Pancreas (tissue), 10 donors: ENCODE data around the gene NSD1. TPM values are rescaled to one million over a fixed set of nuclear protein-coding genes. Genes with fewer than 3 reads are reported as not detected.

Source experiments
- ATAC-seq, 4 donors: fragments of 200-7000 bp; cut with Tn5 transposase; one replicate each; pipeline versions ENCODE4 v1.8.0 to v1.9.1; 2020; ENCODE audit warnings: mild to moderate bottlenecking in 4 of 4, moderate library complexity in 4 of 4
- DNase-seq, 6 donors: peaks; one replicate each; pipeline ENCODE4 v3.0.0-alpha.2; 2020
- FAIRE-seq: peaks from 2 replicates; lab custom pipeline; 2012; peaks lifted over from hg19 to GRCh38; lab: Jason Lieb, UNC
- H3K27ac ChIP-seq, 4 donors: fragments of 200-600 bp; sonication (generic); 1 replicate in 3 of 4; 2 replicates in 1 of 4; pipeline versions ENCODE4 v1.5.0 to v1.8.0; 2020
- H3K27me3 ChIP-seq, 4 donors: fragments of 200-600 bp; one replicate each; pipeline ENCODE4 v1.8.0; 2021
- H3K36me3 ChIP-seq, 3 donors: fragments of 200-600 bp; sonication (generic) in 1 of 3; one replicate each; pipeline versions ENCODE4 v1.5.0 to v1.8.0; 2020 to 2021
- H3K4me1 ChIP-seq, 3 donors: fragments of 200-600 bp; one replicate each; pipeline ENCODE4 v1.8.0; 2021
- H3K4me3 ChIP-seq, 4 donors: fragments of 200-600 bp; sonication (generic) in 2 of 4; one replicate each; pipeline versions ENCODE4 v1.5.0 to v1.8.0; 2020 to 2021
- H3K9me3 ChIP-seq, 4 donors: fragments of 200-600 bp; one replicate each; pipeline ENCODE4 v1.8.0; 2021
- WGBS, 2 donors: extraction: QIAGEN DNeasy Blood & Tissue Kit; methylation state at CpG; one replicate each; pipeline ENCODE4 v1.1.7; 2013; 5-methylcytosine and 5-hydroxymethylcytosine counted together
- intact Hi-C, 3 donors: fragments of 100-400 bp; cut with DNase I; formaldehyde crosslinking; loops; one replicate each; pipeline versions ENCODE4 v1.11.1 to v1.14.2; 2022
- polyA plus RNA-seq, 2 donors: library from polyadenylated mRNA; stranded (reverse); fragments of 200-250 nt; gene quantifications; one replicate each; pipeline ENCODE4 v1.2.3, GENCODE V29; 2013
- total RNA-seq, 6 donors: library from RNA; stranded (reverse); fragmentation: NEBNext Ultra II Directional in 4 of 6; extraction: Animal tissue kit (Norgen Biotek cat#: 25700) in 4 of 6; gene quantifications; one replicate each; pipeline versions ENCODE4 v1.2.1 to v1.2.4, GENCODE V29; 2021 to 2023
- TF ChIP-seq, protein P1 (sequence below), 4 donors: fragments of 200-600 bp; sonication (generic) in 3 of 4; IDR thresholded peaks; one replicate each; pipeline versions ENCODE4 v1.5.0 to v1.8.0; 2021; ENCODE audit warnings: antibody characterized with exemption in 4 of 4
- donor health status: healthy with polysubstance abuse.
- donor health status: DM: no; HTN: no; CAD: no; lungs with moderate emphysema.
- donor health status: DM: no; HTN: no; CAD: no.
- donor health status: control.
- donor health status: control.
- donor health status: Bipolar disorder and iron deficiency.
- donor health status: DM: yes; HTN: yes; CAD: no.
- donor health status: DM: no; HTN: no; CAD: no.
- donor health status: DM: no; HTN: no; CAD: no.
- donor health status: DM: yes; HTN: yes; CAD: no.

Gene NSD1
- total and polyA plus RNA-seq, 8 donors, result 6.9 to 51.2 (median 33.5) TPM

GRCh38 chr5:177330991-177331842 lies 197.6 kb downstream of the NSD1 start:
- Histone ChIP-seq H3K36me3 (peaks cover 0 to 44% (median 31%) of the 10 kb centered on the region in 3 donors), H3K4me1 (peaks cover 0 to 16% (median 15%) of the 10 kb centered on the region in 3 donors), H3K9me3 (no peaks in the 10 kb centered on the region), H3K27me3 (no peaks in the 10 kb centered on the region), H3K4me3 (no peak overlapping the region), H3K27ac (no peak overlapping the region)
- intact Hi-C loops, result no loop called here
- DNase-seq, result peak in 2 of 6 donors; percentile 45 to 54
- ATAC-seq, result no peak
- WGBS, 2 donors, result 92 to 93% methylated on average over 27 of the region's 27 CpGs
- TF ChIP-seq, protein P1, sequence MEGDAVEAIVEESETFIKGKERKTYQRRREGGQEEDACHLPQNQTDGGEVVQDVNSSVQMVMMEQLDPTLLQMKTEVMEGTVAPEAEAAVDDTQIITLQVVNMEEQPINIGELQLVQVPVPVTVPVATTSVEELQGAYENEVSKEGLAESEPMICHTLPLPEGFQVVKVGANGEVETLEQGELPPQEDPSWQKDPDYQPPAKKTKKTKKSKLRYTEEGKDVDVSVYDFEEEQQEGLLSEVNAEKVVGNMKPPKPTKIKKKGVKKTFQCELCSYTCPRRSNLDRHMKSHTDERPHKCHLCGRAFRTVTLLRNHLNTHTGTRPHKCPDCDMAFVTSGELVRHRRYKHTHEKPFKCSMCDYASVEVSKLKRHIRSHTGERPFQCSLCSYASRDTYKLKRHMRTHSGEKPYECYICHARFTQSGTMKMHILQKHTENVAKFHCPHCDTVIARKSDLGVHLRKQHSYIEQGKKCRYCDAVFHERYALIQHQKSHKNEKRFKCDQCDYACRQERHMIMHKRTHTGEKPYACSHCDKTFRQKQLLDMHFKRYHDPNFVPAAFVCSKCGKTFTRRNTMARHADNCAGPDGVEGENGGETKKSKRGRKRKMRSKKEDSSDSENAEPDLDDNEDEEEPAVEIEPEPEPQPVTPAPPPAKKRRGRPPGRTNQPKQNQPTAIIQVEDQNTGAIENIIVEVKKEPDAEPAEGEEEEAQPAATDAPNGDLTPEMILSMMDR (IDR thresholded peaks at IDR 0.05), result no peak
- no peak for FAIRE-seq

DNA sequence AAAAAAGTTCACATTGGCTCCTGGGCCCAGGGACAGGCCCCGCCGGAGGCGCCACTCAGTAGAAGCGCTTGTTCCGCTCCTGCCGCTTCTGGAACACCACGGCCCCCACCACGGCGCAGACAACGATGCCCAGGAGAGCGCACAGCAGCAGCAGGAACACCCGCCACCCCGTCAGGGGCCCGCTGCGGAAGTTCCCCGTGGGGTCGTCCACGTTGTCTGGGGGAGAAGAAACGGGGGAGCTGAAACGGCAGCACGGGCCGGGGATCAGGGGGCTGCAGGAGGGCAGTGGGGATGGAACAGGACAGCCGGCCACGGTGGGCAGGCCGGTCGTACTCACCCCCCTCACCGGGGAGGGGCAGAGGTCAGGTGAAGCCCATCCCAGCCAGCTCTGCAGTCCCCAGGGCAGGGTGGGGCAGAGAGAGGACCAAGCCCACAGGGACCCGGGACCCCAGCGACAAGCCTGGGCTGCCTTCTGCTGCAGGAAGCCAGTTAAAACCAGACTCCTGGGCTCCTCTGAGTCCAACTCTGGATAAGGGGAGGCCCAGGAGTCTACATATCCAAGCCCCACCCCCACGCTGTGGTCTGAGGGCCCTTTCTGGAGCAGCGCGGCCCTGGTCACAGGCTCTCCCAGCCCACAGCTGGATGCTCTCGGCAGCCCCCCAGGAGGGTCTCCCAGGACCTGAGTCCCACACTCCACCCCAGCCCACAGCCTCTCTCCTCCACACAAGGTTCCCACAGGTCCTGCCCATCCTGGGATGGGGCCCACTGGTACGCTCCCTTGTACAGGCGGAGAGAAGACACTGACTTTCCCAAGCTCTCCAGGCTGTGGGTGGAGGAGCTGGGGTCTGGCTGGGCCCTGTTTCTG lies 198.7 kb downstream of the NSD1 start:
- TF ChIP-seq, protein P1 (IDR thresholded peaks at IDR 0.05), result no peak
- H3K36me3 ChIP-seq, result peaks cover 0 to 54% (median 39%) of the 10 kb centered on the region in 3 donors
- no peak for ATAC-seq
- 94 to 95% methylated on average over 35 of the region's 35 CpGs for WGBS, 2 donors
- FAIRE-seq, result no peak
- no peak overlapping the region for H3K4me3 ChIP-seq
- peaks cover 0 to 14% (median 11%) of the 10 kb centered on the region in 3 donors for H3K4me1 ChIP-seq
- H3K27ac ChIP-seq, result no peak overlapping the region
- DNase-seq, result peak in 1 of 6 donors; percentile 74
- H3K27me3 ChIP-seq, result no peaks in the 10 kb centered on the region
- intact Hi-C loops, result no loop called here
- H3K9me3 ChIP-seq, result no peaks in the 10 kb centered on the region

- Histone ChIP-seq H3K9me3 (no peaks in the 10 kb centered on the region), H3K4me3 (no peak overlapping the region), H3K27ac (no peak overlapping the region), H3K36me3 (peaks cover 0 to 61% (median 40%) of the 10 kb centered on the region in 3 donors), H3K4me1 (peaks cover 0 to 14% (median 5%) of the 10 kb centered on the region in 3 donors), H3K27me3 (no peaks in the 10 kb centered on the region)
- intact Hi-C loops, result no loop called here
- no peak for ATAC-seq
- TF ChIP-seq, protein P1 (IDR thresholded peaks at IDR 0.05), result no peak
- 94 to 95% methylated on average over 13 of the region's 13 CpGs for WGBS, 2 donors
- peak in 1 of 6 donors; percentile 69 for DNase-seq
- no peak for FAIRE-seq
These were observed 199.3 kb downstream of the NSD1 start for GRCh38 chr5:177332896-177333260.

GRCh38 chr5:177333420-177334154 lies 200.0 kb downstream of the NSD1 start:
- TF ChIP-seq, protein P1 (IDR thresholded peaks at IDR 0.05), result no peak
- Histone ChIP-seq H3K4me1 (peaks cover 0 to 10% (median 0%) of the 10 kb centered on the region in 3 donors), H3K27me3 (no peaks in the 10 kb centered on the region), H3K9me3 (no peaks in the 10 kb centered on the region), H3K27ac (no peak overlapping the region), H3K36me3 (peaks cover 0 to 68% (median 47%) of the 10 kb centered on the region in 3 donors), H3K4me3 (no peak overlapping the region)
- intact Hi-C loops, result no loop called here
- peak in 1 of 6 donors; percentile 36 for DNase-seq
- no peak for ATAC-seq
- no peak for FAIRE-seq
- 90% methylated on average over 15 to 16 of the region's 16 CpGs for WGBS, 2 donors
